ENCODE results near the gene DHX32.

DNA sequence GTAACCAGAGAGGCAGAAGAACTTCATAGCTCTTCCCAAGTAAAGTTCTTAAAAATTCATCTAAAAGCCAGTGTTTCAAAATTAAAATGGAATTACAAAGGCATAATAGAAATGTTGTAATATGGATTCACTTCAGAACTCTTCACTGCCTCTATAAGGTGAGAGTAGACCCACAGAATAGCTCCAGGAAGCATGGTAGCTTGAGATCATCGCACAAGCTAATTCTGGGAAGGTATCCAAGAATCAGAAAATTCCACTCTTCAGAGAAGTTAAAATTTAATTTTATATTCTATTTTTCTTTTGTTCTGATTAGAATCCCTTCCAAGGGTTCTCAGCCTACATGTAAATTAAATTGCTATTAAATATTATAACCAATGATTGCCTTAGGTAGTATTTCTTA, 1.5 kb upstream of the DHX32 start:
- TF ChIP-seq, protein P1, sequence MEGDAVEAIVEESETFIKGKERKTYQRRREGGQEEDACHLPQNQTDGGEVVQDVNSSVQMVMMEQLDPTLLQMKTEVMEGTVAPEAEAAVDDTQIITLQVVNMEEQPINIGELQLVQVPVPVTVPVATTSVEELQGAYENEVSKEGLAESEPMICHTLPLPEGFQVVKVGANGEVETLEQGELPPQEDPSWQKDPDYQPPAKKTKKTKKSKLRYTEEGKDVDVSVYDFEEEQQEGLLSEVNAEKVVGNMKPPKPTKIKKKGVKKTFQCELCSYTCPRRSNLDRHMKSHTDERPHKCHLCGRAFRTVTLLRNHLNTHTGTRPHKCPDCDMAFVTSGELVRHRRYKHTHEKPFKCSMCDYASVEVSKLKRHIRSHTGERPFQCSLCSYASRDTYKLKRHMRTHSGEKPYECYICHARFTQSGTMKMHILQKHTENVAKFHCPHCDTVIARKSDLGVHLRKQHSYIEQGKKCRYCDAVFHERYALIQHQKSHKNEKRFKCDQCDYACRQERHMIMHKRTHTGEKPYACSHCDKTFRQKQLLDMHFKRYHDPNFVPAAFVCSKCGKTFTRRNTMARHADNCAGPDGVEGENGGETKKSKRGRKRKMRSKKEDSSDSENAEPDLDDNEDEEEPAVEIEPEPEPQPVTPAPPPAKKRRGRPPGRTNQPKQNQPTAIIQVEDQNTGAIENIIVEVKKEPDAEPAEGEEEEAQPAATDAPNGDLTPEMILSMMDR (IDR thresholded peaks at IDR 0.05) = no peak
- TF ChIP-seq POLR2A (IDR thresholded peaks at IDR 0.05) = no peak
